ENCODE measurements around the gene VMAC. TPM values are rescaled to one million over a fixed set of nuclear protein-coding genes. Genes with fewer than 3 reads are reported as not detected.

VMAC gene
- total and polyA plus RNA-seq, 9 of the 15 experiments (the other 6 are each of a cell fraction or from before 2014, with no cell fraction given): 0.03 to 3.4 (median 1.1) TPM

DNA sequence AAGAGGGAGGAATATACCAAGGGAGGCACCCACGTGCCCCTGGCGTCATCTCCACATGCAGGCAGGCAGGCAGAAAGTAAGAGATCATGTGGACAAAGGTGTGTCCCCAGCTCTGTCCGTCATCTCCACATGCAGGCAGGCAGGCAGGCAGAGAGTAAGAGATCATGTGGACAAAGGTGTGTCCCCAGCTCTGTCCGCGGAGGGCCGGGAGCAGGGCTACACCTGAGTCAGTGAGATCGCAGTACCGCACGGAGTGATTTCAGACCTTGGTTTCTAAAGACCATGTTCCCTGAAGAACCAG is 31.6 kb downstream of the VMAC start:
- no peak for TF ChIP-seq ZNF589 (CRISPR knock-in tag; IDR thresholded peaks at IDR 0.05; ENCODE audit: low read depth)
- TF ChIP-seq NFIC (IDR thresholded peaks at IDR 0.05): no peak
- TF ChIP-seq TAF1 (IDR thresholded peaks at IDR 0.05; ENCODE audit: control insufficient read depth, extremely low read depth, insufficient read depth, low read length, severe bottlenecking): no peak
- TF ChIP-seq ZFX (CRISPR knock-in tag; IDR thresholded peaks at IDR 0.05): no peak
- no peak for TF ChIP-seq ASH1L (IDR thresholded peaks at IDR 0.05; ENCODE audit: borderline replicate concordance, low read depth, partially characterized antibody)
- no peak for TF ChIP-seq ZNF408 (CRISPR knock-in tag; IDR thresholded peaks at IDR 0.05; ENCODE audit: low read depth)
- TF ChIP-seq ZNF140 (CRISPR knock-in tag; IDR thresholded peaks at IDR 0.05): no peak
- no peak for TF ChIP-seq SP2 (IDR thresholded peaks at IDR 0.05; ENCODE audit: extremely low read depth, low read depth, low read length, poor library complexity, severe bottlenecking)
- TF ChIP-seq MED1 (CRISPR knock-in tag; IDR thresholded peaks at IDR 0.05; ENCODE audit: borderline replicate concordance): no peak
- TF ChIP-seq SMARCA4 (IDR thresholded peaks at IDR 0.05): no peak
- TF ChIP-seq FOXK2 (conservative IDR thresholded peaks at IDR 0.05 in 1 of 2, IDR thresholded peaks at IDR 0.05 in 1 of 2; ENCODE audit: low read depth in 2 of 2): no peak
- no peak for TF ChIP-seq ELF2 (CRISPR knock-in tag; IDR thresholded peaks at IDR 0.05)
- TF ChIP-seq SMAD1 (IDR thresholded peaks at IDR 0.05; ENCODE audit: low read depth, low read length, partially characterized antibody): no peak
- TF ChIP-seq, protein P1, sequence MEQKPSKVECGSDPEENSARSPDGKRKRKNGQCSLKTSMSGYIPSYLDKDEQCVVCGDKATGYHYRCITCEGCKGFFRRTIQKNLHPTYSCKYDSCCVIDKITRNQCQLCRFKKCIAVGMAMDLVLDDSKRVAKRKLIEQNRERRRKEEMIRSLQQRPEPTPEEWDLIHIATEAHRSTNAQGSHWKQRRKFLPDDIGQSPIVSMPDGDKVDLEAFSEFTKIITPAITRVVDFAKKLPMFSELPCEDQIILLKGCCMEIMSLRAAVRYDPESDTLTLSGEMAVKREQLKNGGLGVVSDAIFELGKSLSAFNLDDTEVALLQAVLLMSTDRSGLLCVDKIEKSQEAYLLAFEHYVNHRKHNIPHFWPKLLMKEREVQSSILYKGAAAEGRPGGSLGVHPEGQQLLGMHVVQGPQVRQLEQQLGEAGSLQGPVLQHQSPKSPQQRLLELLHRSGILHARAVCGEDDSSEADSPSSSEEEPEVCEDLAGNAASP (IDR thresholded peaks at IDR 0.05): no peak
- TF ChIP-seq DDX20 (tag; IDR thresholded peaks at IDR 0.05; ENCODE audit: low read depth): no peak
- peaks cover 0 to 13% of the 10 kb centered on the region in 2 experiments; a peak in 1 of 5 replicates for H3K4me1 ChIP-seq (replicated peaks in 1 of 2; ENCODE audit: control insufficient read depth in 2 of 2, insufficient read depth in 2 of 2, low read length in 2 of 2)
- BruUV-seq (replicated peaks): no TSS peak
- H3K4me2 ChIP-seq (ENCODE audit: insufficient read depth, low read length): no peak overlapping the region
- H4K20me1 ChIP-seq (replicated peaks; ENCODE audit: control insufficient read depth, insufficient read depth, low read length): peaks cover 5% of the 10 kb centered on the region; the same call in 1 of the 2 replicates
- in situ Hi-C loops (cut with MboI): no loop called here
- no peaks in the 10 kb centered on the region for H3K27me3 ChIP-seq (ENCODE audit: control insufficient read depth in 2 of 2, insufficient read depth in 2 of 2, low read length in 2 of 2)
- H3K9ac ChIP-seq (ENCODE audit: insufficient read depth in 1 of 2, low read depth in 2 of 2, low read length in 2 of 2): 0 out of 4 replicates have a peak overlapping the region, but pooled peaks of 1 of the 2 experiments have one; percentile 23
- ATAC-seq (no peak), FAIRE-seq (no peak), DNase-seq (ENCODE audit: extremely low read depth in 1 of 4, low spot score in 3 of 4) (no peak)
- no peaks in the 10 kb centered on the region for H3K9me3 ChIP-seq (replicated peaks; ENCODE audit: control insufficient read depth, insufficient read depth, low read depth, low read length)
- H3K4me3 ChIP-seq: no peak overlapping the region
- H3K36me3 ChIP-seq (ENCODE audit: control insufficient read depth, insufficient read depth, low read length): peaks cover 88% of the 10 kb centered on the region; the same call in 2 of the 3 replicates
- intact Hi-C loops (cut with micrococcal nuclease): no loop called here
- H3K79me2 ChIP-seq (ENCODE audit: control insufficient read depth, insufficient read depth, low read length): peaks cover 7% of the 10 kb centered on the region; the same call in 1 of the 3 replicates
- WGBS (ENCODE audit: insufficient coverage, low coverage, missing lambda C conversion rate): 96% methylated on average over 9 of the region's 9 CpGs
- no peak overlapping the region for H2AFZ ChIP-seq (ENCODE audit: low read depth, low read length)
- ChIA-PET CTCF (ENCODE audit: low intra/inter-chr PET ratio) (no interaction called here), POLR2A (interaction anchor here (0.6 kb wide), 1 partner anchor 273 kb away, joined by 3 read pairs; no protein-coding TSS in a partner anchor)
- H3K9me1 ChIP-seq (ENCODE audit: control insufficient read depth, insufficient read depth, low read length): peaks cover 2% of the 10 kb centered on the region
- H3K27ac ChIP-seq (ENCODE audit: extremely low read depth, low read depth, low read length): no peak overlapping the region
